GM18907 (cell line): ENCODE data around the gene MFSD2A.
"Not testable (repeated sequence)": the region's sequence is repeated elsewhere in the genome, so short reads cannot be mapped to it uniquely, and the experiment has no call there.

Experiments used
- ATAC-seq: cut with Tn5 transposase; IDR thresholded peaks from one replicate; pipeline ENCODE4 v1.9.1; 2021; ENCODE audit warnings: mild to moderate bottlenecking, moderate library complexity; ENCODE audit not compliant: unreplicated experiment

MFSD2A gene

DNA sequence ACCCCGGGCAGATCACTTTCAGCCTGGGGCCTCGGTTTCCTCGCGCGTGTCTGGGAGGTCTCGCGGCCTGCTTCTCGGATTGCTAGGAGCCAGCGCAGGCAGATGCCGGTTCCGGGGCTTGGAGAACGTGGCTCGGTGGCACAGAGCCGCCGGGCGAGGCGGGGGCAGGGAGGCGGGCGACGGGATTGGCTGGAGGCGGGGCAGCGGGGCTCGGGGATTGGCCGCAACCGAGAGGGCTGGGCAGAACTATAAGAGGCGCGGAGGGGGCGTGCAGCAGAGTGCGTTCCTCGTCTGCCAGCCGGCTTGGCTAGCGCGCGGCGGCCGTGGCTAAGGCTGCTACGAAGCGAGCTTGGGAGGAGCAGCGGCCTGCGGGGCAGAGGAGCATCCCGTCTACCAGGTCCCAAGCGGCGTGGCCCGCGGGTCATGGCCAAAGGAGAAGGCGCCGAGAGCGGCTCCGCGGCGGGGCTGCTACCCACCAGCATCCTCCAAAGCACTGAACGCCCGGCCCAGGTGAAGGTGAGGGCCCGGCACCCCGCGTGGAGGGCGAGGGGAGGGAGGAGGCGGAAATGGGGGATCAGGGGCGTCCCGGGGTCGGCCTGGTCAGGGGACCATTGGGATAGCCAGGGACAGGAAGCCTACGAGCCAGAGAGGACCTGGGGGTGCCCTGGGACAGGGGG, at the start of gene MFSD2A:
MFSD2A (plus strand) TSS at position 276 of the 677 bp plus-strand sequence; CDS start at position 424, 148 bp downstream.
- peak; percentile 73 for ATAC-seq

DNA sequence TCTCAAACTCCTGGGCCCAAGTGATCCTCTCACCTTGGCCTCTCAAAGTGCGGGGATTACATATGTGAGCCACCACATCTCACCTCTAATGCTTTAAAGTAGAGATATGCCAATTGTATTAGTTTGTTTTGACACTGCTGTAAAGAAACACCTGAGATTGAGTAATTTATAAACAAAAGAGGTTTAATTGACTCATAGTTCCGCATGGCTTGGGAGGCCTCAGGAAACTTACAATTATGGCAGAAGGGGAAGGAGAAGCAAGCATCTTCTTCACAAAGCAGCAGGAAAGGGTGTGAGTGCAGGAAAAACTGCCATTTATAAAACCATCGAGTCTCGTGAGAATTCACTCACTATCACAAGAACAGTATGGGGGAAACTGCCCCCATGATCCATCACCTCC, 49.8 kb upstream of the MFSD2A start:
- no peak for ATAC-seq

DNA sequence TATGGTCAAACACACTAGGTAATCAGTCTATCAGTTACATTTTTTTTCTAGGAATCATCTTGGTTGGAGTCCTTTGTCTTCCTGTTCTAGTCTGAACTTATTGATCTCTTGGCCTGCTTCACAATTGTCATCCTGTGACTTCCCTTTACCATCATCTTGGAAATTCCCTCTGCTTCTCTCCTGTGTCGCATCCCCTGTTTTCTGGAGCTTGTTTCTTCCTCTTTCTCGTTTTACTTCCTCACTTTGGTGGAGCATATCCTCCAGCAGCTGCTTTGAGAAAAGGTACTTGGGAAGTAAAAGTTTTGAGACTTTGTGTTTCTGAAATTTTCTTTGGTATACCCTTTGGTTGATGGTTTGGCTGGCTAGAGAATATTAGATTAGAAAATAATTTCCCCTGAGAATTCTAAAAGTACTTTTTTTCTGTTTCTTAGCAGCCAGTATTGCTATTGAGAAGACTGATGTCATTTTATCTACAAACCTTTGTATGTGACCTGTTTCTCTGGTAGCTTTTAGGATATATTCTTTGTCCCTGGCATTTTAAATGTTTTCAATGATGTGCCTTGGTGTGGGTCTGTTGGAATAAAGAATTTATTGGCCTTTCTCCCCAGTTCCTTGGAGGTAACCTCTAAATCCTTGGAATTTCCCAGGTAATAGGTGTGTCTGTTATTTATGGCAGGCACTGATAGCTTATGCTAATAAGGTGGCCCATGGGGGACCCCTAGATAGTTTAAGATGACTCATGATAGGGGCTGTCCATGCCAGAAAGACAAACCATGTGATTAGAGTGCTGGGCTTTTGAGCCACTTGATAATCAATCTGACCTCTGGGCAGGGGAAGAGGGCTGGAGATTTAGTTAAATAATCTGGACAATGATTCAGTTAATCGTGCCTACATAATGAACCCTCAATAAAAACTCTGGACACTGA, 47.2 kb upstream of the MFSD2A start:
- ATAC-seq: no peak

DNA sequence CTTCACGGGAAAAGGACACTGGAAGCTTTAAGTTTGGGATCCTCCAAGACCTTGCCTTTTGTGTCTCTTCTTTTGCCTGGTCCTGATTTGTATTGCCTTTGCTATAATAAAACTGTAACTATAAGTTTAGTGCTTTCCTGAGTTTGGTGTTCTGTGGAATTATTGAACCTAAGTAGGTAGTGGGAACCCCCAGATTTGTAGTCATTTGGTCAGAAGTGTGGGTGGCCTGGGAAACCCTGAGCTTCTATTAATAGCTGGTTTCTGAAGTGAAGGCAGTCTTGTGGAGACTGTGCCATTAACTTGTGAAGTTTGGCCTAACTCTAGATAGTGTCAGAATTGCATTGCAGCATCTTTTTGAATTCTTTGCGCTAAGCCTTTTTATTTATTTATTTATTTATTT, 46.4 kb upstream of the MFSD2A start:
- no peak for ATAC-seq

DNA sequence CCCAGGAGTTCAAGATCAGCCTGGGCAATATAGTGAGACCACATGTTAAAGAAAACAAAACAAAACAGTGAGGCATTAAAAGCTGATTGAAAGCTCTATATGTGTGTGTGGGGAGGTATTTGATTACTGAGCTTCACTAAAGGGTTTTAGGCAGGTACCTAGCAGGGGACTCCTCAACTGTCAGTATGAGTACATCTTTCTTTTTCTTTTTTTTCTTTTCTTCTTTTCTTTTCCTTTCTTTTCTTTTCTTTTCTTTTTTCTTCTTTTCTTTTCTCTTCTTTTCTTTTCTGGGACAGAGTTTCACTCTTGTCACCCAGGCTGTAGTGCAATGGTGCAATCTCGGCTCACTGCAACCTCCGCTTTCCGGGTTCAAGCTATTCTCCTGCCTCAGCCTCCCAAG, 44.7 kb upstream of the MFSD2A start:
- no peak for ATAC-seq

DNA sequence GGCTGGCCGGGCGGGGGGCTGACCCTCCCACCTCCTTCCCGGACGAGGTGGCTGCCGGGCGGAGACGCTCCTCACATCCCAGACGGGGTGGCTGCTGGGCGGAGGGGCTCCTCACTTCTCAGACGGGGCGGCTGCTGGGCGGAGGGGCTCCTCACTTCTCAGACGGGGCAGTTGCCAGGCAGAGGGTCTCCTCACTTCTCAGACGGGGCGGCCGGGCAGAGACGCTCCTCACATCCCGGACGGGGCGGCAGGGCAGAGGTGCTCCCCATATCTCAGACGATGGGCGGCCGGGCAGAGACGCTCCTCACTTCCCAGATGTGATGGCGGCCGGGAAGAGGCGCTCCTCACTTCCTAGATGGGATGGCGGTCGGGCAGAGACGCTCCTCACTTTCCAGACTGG, 41.8 kb upstream of the MFSD2A start:
- not testable (repeated sequence) for ATAC-seq

DNA sequence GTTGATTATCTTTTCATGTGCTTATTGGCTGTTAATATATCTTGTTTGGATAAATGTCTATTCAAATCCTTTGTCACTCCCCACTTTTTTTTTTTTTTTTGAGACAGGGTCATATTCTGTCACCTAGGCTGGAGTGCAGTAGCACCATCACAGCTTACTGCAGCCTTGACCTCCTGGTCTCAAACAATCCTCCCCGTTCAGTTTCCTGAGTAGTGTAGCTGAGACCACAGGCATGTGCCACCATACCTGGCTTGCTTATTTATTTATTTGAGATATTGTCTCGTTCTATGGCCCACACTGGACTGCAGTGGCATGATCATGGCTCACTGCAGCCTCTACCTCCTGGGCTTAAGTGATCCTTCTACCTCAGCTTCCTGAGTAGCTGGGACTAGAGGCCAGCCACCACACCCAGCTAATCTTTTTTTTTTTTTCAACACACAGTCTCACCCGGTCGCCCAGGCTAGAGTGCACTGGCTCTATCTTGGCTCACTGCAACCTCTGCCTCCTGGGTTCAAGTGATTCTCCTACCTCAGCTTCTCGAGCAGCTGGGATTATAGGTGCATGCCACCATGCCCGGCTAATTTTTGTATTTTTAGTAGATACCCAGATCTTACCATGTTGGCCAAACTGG, 39.3 kb upstream of the MFSD2A start:
- no peak for ATAC-seq

DNA sequence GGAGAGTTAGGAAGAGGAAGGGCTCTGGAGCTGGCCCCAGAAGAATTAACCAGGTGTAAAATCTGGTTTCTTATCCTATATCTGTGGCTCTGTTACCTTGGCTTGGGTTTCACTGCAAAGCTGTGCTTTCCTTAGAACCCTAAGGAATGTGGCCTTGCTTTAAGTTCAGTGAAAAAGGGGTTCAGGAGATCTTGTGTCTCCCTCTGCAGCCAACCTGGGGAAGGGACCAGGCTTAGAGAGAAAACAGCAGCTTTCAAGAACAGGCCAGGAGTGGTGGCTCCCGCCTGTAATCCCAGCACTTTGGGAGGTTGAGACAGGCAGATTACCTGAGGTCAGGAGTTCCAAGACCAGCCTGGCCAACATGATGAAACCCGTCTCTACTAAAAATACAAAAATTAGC, 37.1 kb upstream of the MFSD2A start:
- ATAC-seq: no peak

DNA sequence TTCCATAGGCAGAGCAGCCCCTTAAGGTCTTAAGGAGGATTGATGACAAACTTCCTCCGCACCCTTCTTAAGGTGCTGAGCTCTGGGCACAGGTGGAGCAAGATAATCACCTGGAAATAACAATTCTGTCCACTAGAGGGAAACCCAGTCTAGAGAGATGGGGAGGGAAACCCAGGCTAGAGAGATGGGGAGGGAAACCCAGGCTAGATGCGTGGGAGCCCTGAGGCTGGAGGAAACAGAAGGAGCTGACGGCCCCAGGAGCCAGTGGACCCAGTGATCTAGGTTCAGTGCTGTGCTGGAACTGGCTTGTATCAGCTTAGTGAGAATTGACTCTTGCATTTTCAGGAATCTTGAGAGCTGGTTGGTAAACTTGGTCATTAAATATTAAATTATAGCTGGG, 35.4 kb upstream of the MFSD2A start:
- ATAC-seq: peak; percentile 56

DNA sequence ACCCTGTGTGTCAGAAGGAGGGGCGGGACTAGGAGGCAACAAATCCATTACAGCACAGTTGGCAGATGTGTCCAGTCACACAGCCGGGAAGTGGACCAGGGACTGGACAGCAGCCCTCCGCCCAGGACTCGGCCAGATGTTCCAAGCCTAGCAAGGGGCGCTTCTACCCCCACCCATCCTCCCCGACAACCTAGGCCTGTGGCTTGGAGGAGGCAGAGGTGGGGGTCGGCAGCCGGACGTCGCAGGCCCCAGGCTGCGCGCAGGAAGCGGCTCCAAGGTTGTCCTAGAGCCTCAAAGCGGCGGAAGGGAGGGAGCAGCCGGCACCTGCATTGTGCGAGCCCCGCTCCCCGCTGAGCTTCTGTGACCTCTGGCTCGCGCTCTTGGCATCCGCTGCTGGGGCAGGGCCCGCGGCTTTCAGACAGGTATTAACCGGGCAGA, 32.7 kb upstream of the MFSD2A start:
- no peak for ATAC-seq

DNA sequence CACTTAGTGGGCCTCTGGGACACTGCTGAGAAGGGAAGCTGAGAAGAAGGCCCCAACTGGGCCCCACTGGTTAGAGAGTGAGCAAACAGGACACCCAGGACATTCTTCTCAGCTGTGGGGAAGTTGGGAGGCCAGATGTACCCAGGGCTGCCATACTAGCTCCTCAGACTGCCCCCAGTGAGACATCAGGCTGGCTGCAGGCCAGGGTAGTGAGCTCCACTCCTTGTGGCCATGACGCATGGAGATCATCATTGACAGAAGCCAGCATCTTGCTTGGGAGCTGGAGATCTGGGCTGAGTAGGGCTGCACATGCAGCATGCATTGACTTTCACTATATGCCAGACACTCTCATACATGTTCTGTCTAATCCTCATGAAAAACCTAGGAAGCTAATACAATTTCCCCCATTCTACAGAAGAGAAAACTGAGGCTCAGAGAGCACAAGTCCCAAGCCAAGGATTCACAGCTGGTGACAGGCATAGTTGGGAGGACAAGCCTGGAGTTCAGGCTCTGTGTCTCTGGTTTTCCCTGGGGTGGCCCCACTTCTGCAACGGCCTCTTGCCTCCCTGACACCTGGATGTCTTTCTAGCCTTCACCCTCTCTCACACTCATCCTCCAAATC, 29.1 kb upstream of the MFSD2A start:
- ATAC-seq: no peak

DNA sequence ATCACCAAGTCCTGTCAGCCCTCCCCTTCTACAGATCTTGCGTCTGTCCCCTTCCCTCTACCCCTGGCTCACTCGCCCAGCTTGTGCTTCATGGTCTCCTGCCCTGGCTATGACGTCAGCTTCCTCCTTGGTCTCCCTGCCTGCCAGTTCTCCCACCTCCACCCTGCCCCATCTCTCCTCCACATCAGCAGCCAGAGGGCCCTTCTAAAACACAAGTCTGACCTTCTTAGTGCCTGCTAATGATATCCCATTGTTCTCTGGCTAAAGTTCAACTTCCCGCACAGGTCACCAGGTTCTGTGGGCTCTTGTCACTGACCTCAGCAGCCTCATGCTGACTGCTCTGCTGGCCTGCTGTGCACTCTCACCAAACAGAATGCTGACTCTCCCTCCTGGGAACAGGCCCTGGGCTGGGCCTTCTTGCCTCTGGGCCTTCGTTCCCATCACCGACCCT, 28.6 kb upstream of the MFSD2A start:
- no peak for ATAC-seq

DNA sequence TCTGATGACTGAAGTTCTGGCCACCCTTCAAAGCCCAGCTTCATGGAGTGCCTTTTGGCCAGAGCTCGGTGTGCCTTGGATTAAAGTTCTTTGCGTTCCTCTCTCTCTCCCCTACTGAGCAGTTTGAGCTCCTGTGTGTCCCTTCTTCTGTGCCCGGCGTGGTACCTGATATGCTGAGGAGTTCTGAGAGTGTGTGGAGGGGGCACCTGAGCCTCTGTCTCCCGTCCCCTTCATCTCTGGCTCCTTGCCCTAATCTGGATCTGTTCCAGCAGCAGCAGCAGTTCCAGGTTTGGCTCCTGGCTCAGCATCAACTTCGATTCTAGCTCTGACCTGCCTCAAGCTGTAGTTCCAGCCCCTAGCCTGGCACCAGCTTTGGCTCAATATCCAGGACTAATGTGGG, 28.1 kb upstream of the MFSD2A start:
- ATAC-seq: no peak

DNA sequence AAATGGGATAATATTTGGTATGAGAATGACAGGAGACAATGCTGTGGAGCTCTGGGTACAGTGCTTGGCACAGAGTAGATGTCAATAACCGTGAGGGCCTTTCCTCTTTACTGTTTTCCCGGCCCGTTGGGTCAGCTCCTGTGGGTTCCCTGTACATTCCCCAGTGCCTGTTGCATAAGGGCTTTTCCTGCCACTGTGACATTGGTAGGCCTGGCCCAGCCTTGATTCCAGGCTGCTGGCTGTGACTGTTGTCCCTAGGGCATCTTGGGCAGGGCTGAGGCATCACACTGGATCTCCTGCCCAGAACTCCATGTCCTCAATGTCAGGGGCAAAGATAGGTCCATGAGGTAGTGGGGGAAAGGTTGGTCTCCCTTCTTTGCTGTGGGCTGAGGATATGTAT, 27.4 kb upstream of the MFSD2A start:
- ATAC-seq: no peak

DNA sequence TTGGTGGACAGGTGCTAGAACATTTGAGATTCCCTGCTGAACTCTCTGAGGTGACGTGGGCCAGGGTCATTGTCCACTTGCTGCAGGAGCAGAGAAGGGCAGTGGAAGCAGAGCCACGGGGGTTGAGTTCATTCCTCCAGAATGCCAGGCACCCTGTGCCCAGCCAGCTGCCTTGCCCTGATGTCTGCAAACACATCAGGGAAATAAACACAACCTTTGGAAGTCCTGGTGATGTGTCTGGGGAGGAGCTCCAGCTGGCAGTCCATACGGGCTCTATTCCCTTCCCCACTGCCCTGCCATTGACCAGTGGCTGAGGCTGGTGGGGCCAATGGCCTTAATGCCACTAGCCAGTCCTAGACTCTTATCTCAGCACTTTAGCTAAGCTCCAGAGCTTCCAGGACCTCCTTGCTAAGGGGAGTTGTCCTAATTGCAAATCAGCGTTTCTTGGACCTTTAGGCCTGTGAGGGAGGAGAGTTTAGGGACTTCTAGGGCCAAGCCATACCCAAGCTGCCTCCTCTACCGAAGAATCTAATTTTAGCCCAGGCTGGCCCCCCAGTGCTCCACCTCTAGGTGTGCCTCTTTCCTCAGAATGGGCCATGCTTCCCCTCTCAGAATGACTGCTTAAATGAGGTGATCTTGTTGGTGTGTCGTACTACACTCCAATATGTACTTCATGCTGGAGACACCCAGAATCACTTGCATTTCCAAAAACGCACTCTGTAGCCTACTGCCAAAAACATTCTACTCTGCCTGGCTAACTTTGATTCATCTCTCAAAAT, 25.9 kb upstream of the MFSD2A start:
- no peak for ATAC-seq

DNA sequence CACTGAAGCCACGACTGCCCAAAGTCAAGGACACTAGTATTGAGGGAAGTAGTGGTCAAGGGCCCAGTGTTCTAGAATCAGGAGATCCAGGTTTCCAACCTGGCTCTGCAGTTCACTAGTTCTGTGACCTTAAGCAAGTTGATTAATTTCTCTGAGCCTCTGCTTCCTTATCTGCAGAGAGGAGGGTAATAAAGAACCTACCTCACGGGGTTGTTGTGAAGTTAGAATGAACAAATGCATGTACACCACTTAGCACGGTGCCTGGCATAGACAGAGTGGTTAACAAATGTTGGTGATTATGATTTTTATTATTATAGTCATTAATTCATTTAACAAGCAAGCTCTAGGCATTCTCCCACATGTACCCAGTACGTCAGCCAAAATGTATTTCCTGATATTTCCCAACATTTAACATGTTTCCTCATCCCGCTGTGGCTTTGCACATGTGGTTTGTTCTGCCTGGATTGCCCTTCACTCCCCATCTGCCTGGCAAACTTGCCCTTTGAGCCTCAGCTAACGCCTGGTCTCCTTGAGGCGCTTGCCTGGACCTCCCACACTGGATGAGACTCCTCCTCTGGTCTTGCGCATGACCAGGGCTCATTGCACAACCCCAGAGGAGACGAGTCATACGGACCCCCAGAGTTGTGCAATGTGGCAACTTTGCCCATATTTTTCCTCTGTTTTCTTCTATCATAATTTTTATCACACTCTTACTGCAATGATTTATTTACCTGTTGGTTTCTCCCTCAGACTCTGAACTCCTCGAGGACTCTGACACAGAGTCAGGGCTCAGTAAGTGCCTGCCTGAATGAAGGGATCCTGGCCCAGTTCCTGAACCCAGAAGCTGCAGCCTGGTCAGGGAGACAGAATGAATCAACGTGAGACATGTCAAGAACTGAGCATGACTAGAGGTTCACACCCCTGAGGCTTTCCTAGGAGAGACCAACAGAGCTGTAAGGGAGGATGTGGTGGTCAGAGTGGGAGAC, 20.7 kb upstream of the MFSD2A start:
- no peak for ATAC-seq

DNA sequence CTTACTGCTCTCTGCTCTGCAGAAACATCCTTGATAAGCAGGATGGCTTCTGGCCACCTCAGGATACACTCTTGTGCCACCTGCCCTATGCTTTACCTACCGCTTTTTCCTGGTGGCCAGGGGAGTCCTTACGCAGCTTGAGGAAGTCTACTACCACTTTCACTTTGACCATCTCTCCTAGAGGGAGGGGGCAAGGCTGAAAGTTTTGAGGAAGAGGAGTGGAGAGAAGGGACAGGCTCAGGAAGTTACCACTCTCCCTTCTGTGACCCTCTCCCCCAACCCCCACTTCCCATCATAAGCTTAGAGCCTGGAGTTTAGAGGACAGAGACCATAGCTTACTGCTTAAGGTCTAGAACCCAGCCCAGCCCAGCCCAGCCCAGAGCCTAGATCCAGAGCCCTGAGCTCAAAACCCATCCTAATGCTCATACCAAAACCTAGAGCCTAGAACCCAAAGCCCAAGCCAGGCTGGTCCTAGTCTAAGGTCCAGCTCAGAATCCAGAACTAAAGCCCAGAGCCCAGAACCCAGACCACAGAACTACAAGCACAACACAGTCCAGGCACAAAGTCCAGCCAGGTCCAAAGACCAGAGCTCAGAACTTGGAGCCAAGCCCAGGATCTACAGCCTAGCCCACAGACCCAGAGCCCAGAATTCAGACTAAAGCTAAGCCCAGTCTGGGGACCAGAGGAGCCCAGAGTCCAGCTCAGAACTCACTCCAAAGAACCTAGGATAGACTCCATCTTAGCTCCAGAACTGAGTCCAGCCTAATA, 18.0 kb upstream of the MFSD2A start:
- no peak for ATAC-seq

DNA sequence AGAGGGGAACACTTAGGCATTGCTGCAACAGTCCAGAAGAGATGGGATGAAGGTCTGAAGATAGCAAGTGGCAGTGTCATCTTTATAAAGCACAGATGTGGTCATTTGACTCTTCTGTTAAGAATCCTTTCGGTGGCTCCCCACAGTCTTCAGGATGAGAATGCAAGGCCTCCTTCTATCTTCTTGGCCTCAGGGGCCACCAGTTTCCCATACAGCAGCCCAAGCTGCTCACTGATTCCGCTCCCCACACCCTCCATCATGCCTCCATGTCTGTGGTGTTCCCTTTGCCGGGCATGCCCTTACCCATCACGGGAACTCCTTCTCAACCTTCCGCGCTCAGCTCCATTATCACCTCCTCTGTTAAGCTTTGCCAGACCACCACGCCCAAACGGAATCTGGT, 16.1 kb upstream of the MFSD2A start:
- ATAC-seq: no peak
